Muscle layer of duodenum (tissue), 2 donors: ENCODE results near the gene SLC6A8.
A peak's percentile ranks its signal among the peaks of the same experiment; 100 is the strongest.

ENCODE experiments used
- H3K27ac ChIP-seq: one replicate; pipeline ENCODE4 v1.7.0; 2013; ENCODE audit warnings: mild to moderate bottlenecking, low read length
- H3K27me3 ChIP-seq: one replicate; pipeline ENCODE4 v1.7.0; 2013; ENCODE audit warnings: low read depth, mild to moderate bottlenecking, control low read depth, low read length
- H3K36me3 ChIP-seq, 2 donors: one replicate each; pipeline ENCODE4 v1.7.0; 2013; ENCODE audit warnings: low read length in 2 of 2, control low read depth in 1 of 2, mild to moderate bottlenecking in 1 of 2; ENCODE audit not compliant: insufficient read depth in 2 of 2, control insufficient read depth in 1 of 2
- H3K4me1 ChIP-seq, 2 donors: one replicate each; pipeline ENCODE4 v1.7.0; 2013; ENCODE audit warnings: low read length in 2 of 2, mild to moderate bottlenecking in 2 of 2, control low read depth in 1 of 2, moderate library complexity in 1 of 2; ENCODE audit not compliant: insufficient read depth in 2 of 2, control insufficient read depth in 1 of 2
- H3K4me3 ChIP-seq, 2 donors: one replicate each; pipeline ENCODE4 v1.7.0; 2013; ENCODE audit warnings: low read length in 2 of 2, low read depth in 1 of 2, mild to moderate bottlenecking in 1 of 2
- H3K9me3 ChIP-seq, 2 donors: one replicate each; pipeline ENCODE4 v1.7.0; 2013; ENCODE audit warnings: low read length in 2 of 2, control low read depth in 1 of 2, mild to moderate bottlenecking in 1 of 2; ENCODE audit not compliant: control insufficient read depth in 1 of 2
- donor health status: healthy.

Gene SLC6A8

GRCh38 chrX:153643431-153644351 lies 44.0 kb upstream of the SLC6A8 start:
- H3K27me3 ChIP-seq = peaks cover 19% of the 10 kb centered on the region
- no peaks in the 10 kb centered on the region for H3K9me3 ChIP-seq
- peaks cover 0 to 37% of the 10 kb centered on the region in 2 donors for H3K4me1 ChIP-seq
- no peak overlapping the region for H3K4me3 ChIP-seq
- H3K36me3 ChIP-seq = no peaks in the 10 kb centered on the region
- no peak overlapping the region for H3K27ac ChIP-seq

- Histone ChIP-seq H3K27ac (no peak overlapping the region), H3K4me3 (no peak overlapping the region), H3K27me3 (peaks cover 19% of the 10 kb centered on the region), H3K9me3 (no peaks in the 10 kb centered on the region), H3K4me1 (peaks cover 0 to 37% of the 10 kb centered on the region in 2 donors), H3K36me3 (no peaks in the 10 kb centered on the region)
These were observed 43.2 kb upstream of the SLC6A8 start for GRCh38 chrX:153644356-153645125.

GRCh38 chrX:153645151-153645550 lies 42.6 kb upstream of the SLC6A8 start:
- Histone ChIP-seq H3K4me1 (peaks cover 0 to 37% of the 10 kb centered on the region in 2 donors), H3K36me3 (no peaks in the 10 kb centered on the region), H3K27ac (no peak overlapping the region), H3K4me3 (no peak overlapping the region), H3K9me3 (no peaks in the 10 kb centered on the region), H3K27me3 (peaks cover 19% of the 10 kb centered on the region)

DNA sequence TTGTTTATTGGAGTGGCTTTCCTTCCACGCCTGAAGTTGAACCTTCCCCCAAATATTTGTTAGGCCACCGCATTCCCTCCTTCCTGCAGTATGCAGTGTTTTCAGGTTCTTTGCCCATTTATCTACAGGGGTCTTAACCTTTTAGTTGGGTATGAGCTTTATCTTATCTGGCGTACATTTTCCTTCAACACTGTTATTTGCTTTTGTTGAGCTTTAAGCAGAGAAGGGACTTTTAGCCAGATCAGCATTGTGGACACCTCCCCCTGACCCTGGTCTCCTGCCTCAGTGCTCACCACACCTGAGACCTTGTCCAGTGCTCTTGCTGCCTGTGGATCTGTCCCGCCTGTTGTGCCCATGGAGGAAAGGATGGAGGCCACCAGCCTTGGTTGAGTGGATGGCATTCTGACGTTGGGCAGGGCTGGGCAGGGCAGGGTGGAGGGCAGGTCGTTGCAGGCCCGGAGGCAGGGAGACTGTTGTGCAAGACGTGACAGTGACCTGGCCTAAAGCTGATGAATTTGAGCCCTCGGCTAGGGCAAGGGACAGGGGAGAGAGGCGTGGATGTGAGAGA lies 41.7 kb upstream of the SLC6A8 start:
- Histone ChIP-seq H3K9me3 (no peaks in the 10 kb centered on the region), H3K4me1 (peaks cover 0 to 37% of the 10 kb centered on the region in 2 donors), H3K36me3 (no peaks in the 10 kb centered on the region), H3K27ac (no peak overlapping the region), H3K27me3 (peaks cover 19% of the 10 kb centered on the region), H3K4me3 (no peak overlapping the region)

DNA sequence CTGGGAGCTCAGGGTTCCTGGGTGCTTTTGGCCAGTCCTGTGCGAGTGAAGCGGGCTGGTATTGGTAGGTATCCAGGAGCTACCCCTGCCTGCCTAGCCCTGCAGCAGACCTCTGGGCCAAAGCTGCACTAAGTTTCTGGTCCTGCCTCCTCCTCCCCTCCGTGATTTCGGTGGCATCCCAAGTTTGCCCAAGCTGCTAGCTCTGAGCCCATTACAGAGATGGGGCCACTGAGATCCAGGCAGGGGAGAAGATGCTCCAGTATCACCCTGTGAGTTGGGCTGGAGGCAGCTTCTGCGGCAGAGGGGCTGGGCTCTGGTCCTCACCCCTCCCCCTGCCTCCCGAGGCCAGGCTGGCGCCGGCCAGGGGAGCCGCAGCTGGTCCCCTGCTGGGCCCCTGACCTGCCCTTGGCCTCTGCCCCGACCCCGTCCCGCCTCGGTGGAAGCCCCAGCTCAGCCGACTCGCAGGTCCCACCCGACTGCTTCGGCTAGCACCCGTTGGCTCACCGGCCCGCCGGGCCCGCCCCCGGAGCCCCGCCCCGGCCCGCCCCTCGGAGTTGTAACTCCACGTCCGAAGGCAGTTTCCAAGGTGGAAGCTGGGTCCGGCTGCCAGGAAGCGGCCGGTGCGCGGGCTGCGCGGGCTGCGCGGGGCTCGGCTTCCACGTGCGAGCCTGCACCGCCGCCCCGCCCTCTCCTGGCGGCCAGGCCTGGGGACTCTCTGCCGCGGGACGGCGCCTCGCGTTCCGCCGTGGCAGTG lies 40.9 kb upstream of the SLC6A8 start, which contains the start of gene DUSP9:
Gene DUSP9 (plus strand): TSS at position 584 of the 754 bp plus-strand sequence. CDS start 751 bp downstream, outside the sequence.
- H3K27me3 ChIP-seq = peaks cover 13% of the 10 kb centered on the region
- no peaks in the 10 kb centered on the region for H3K9me3 ChIP-seq
- peak within 1 kb of the TSS in 1 of 2 donors; percentile 8 for H3K4me3 ChIP-seq
- H3K36me3 ChIP-seq = no peaks in the 10 kb centered on the region
- H3K27ac ChIP-seq = no peak within 1 kb of the TSS
- H3K4me1 ChIP-seq = peaks cover 0 to 34% of the 10 kb centered on the region in 2 donors

GRCh38 chrX:153647461-153648357 lies 40.0 kb upstream of the SLC6A8 start:
- Histone ChIP-seq H3K27ac (no peak overlapping the region), H3K4me3 (peak overlapping the region in 1 of 2 donors; percentile 8), H3K9me3 (no peaks in the 10 kb centered on the region), H3K27me3 (peaks cover 10% of the 10 kb centered on the region), H3K4me1 (peaks cover 0 to 31% of the 10 kb centered on the region in 2 donors), H3K36me3 (no peaks in the 10 kb centered on the region)

GRCh38 chrX:153648358-153649177 lies 39.2 kb upstream of the SLC6A8 start:
- Histone ChIP-seq H3K9me3 (peaks cover 0 to 1% of the 10 kb centered on the region in 2 donors), H3K4me1 (peaks cover 0 to 25% of the 10 kb centered on the region in 2 donors), H3K27ac (no peak overlapping the region), H3K27me3 (peaks cover 4% of the 10 kb centered on the region), H3K36me3 (no peaks in the 10 kb centered on the region), H3K4me3 (no peak overlapping the region)

DNA sequence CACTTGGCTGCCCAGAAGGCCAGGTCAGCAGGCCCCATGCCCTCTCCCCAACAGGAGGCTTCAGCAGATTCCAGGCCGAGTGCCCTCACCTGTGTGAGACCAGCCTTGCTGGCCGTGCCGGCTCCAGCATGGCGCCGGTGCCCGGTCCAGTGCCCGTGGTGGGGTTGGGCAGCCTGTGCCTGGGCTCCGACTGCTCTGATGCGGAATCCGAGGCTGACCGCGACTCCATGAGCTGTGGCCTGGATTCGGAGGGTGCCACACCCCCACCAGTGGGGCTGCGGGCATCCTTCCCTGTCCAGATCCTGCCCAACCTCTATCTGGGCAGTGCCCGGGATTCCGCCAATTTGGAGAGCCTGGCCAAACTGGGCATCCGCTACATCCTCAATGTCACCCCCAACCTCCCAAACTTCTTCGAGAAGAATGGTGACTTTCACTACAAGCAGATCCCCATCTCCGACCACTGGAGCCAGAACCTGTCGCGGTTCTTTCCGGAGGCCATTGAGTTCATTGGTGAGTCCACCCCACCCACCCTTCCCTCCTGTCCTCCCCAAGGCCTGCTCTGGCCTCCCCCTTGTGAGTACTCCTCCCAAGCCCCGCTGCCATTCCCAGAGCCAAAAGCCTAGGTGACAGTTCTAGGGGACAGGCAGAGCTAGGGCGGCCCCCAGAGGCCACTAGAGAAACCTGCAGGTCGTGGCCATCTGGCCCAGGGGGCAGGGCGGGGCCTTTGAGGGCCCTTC lies 38.4 kb upstream of the SLC6A8 start:
- Histone ChIP-seq H3K27me3 (peaks cover 4% of the 10 kb centered on the region), H3K9me3 (peaks cover 0 to 8% of the 10 kb centered on the region in 2 donors), H3K4me1 (peaks cover 0 to 20% of the 10 kb centered on the region in 2 donors)

More for the DNA sequence above, 38.4 kb upstream of the SLC6A8 start:
- no peaks in the 10 kb centered on the region for H3K36me3 ChIP-seq
- H3K27ac ChIP-seq = no peak overlapping the region
- H3K4me3 ChIP-seq = no peak overlapping the region
